Effector memory CD8-positive, alpha-beta T cell (primary cell): ENCODE results near the gene CAPS.

Experiments
- ATAC-seq: fragments of 150-1000 bp; cut with Tn5 transposase; replicated peaks from 2 replicates; pipeline ENCODE4 v1.10.0; 2021; ENCODE audit warnings: mild to moderate bottlenecking, moderate library complexity
- DNase-seq, 3 experiments: peaks; one replicate each; pipeline ENCODE4 v3.0.0; 2021
- H3K27ac Mint-ChIP-seq, 2 donors: one replicate each; pipeline ENCODE4 v1.8.0; 2022; ENCODE audit warnings: mild to moderate bottlenecking in 2 of 2, mixed read lengths in 2 of 2, moderate library complexity in 2 of 2
- H3K27me3 Mint-ChIP-seq, 2 donors: one replicate each; pipeline ENCODE4 v1.8.0; 2022; ENCODE audit warnings: mixed read lengths in 2 of 2
- H3K36me3 Mint-ChIP-seq: one replicate; pipeline ENCODE4 v1.8.0; 2022; ENCODE audit warnings: mild to moderate bottlenecking, moderate library complexity, mixed read lengths; ENCODE audit not compliant: insufficient read depth
- H3K4me1 Mint-ChIP-seq, 2 donors: one replicate each; pipeline ENCODE4 v1.8.0; 2022; ENCODE audit warnings: low read depth in 2 of 2, mixed read lengths in 2 of 2
- H3K4me3 Mint-ChIP-seq, 2 donors: one replicate each; pipeline ENCODE4 v1.8.0; 2022; ENCODE audit warnings: mild to moderate bottlenecking in 2 of 2, mixed read lengths in 2 of 2, moderate library complexity in 2 of 2
- H3K9me3 Mint-ChIP-seq, 2 donors: one replicate each; pipeline ENCODE4 v1.8.0; 2022; ENCODE audit warnings: mixed read lengths in 2 of 2

Gene CAPS

DNA sequence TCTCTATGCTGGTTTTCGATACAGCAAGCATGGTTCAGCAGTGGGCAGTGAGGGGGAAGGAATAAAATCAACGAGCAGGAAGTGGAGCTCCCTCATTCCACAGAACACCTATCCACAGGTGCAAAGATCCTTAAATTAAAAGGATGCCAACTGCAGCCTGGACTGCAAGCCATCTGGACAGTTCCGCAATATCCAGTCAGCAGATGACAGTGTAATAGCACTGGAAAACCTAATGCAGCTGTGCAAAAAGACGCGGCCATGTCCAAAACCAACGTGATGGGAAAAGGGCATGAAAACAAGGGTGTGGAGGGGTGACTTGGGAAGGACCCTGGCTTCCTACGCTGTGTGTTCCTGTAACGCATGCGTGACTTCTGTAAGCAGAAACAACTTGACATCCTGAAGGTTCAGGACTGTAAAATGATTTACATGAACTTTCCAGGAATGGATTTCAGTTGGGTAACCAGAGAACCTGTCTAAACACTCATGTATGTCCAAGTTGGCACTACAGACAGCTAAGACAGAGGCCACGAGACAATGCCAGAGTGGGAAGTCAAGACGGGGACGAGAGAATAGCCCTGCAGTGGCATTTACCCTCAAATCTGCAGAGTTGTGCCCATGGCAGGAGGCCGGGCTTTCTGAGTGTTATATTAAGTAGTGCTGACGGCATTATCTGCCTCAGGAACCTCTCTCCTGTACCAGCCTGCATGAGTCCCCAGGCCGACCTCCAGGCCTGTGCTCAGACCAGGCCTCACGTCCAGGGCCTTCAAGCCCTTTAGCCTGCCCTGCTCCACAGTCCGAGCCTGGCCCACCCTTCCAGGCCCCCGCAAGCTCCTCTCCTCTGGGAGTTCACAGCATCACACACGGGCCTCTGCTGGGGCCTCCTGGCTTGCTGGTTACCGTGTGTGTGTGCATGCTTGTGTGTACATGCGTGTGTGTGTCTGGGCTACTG is 26.5 kb downstream of the CAPS start:
- no peaks in the 10 kb centered on the region for H3K9me3 Mint-ChIP-seq
- no peak for ATAC-seq
- DNase-seq: no peak
- no peak overlapping the region for H3K4me3 Mint-ChIP-seq
- H3K27me3 Mint-ChIP-seq: no peaks in the 10 kb centered on the region
- H3K27ac Mint-ChIP-seq: peak overlapping the region in 1 of 2 donors; percentile 65
- peaks cover 23 to 40% of the 10 kb centered on the region in 2 donors for H3K4me1 Mint-ChIP-seq
- peaks cover 45% of the 10 kb centered on the region for H3K36me3 Mint-ChIP-seq

- no peak for DNase-seq
- no peak overlapping the region for H3K4me3 Mint-ChIP-seq
- ATAC-seq: no peak
- no peaks in the 10 kb centered on the region for H3K9me3 Mint-ChIP-seq
- peak overlapping the region in 1 of 2 donors; percentile 51 for H3K27ac Mint-ChIP-seq
- H3K27me3 Mint-ChIP-seq: no peaks in the 10 kb centered on the region
- H3K4me1 Mint-ChIP-seq: peaks cover 23 to 42% of the 10 kb centered on the region in 2 donors
- peaks cover 39% of the 10 kb centered on the region for H3K36me3 Mint-ChIP-seq
Observed at GRCh38 chr19:5941673-5942072, 27.6 kb downstream of the CAPS start.

DNA sequence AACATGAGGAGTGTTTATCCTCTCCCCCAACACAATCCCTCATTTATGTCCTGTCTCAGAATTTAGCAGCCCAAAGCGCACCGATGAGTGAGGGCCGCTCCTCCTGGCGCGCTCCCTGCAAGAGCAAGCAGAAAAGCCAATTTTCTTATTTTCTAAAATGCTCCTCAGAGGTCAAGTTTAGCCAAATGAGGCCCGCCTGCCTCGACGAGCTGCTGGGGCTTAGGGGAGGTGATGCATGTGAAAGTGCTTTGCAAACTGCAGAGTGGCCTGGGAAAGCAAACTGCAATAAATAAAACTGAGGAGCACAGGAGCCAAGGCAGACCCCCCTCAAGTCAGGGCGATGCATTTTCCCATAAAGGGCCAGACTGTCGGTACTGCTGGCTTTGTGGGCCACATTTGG is 29.0 kb downstream of the CAPS start:
- Mint-ChIP-seq H3K27ac (peak overlapping the region; percentile 28 to 44), H3K36me3 (peaks cover 34% of the 10 kb centered on the region), H3K4me3 (no peak overlapping the region), H3K27me3 (no peaks in the 10 kb centered on the region), H3K9me3 (no peaks in the 10 kb centered on the region), H3K4me1 (peaks cover 28 to 49% of the 10 kb centered on the region in 2 donors)
- ATAC-seq (no peak), DNase-seq (no peak)

DNA sequence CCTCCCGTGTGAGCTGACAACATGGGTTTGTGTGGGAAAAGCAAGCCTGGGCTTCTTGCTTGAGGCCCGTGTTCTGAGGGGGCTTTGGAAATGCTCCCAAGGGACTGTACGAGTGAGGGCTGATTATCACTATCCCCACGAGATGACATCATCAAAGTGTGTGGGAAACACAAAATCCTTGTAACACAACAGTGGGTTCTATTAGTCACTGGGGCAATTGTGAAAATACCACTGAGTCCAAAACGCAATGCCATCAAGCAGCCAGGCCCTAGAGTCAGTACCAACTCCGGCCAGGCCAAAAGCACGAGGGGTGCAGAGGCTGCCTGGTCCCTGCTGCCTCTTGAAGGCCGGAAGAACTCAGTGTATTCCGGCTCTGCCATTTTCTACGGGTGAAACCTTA is 29.6 kb downstream of the CAPS start:
- Mint-ChIP-seq H3K27me3 (no peaks in the 10 kb centered on the region), H3K27ac (peak overlapping the region; percentile 28 to 44), H3K36me3 (peaks cover 30% of the 10 kb centered on the region), H3K4me3 (no peak overlapping the region), H3K4me1 (peaks cover 31 to 52% of the 10 kb centered on the region in 2 donors), H3K9me3 (no peaks in the 10 kb centered on the region)
- DNase-seq (no peak), ATAC-seq (no peak)

DNA sequence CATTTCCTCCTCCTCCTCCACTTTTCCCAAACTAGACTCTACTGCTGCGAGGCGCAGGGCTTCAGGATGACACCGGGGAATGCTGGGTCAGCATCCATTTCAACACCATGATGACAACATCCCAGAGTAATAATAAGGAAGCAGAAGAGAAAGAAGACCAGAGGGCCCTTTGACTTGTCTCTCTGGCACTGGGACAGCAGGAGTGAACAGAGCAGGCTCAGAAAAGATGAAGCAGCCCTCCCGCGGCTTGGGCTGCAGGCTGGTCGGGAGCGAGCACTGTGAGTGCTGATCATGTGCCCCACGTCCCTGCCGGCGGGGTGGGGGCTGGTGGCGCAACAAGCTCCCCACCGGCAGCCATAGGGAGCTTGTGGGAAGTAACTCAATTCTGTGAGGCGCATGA is 33.4 kb downstream of the CAPS start:
- ATAC-seq (no peak), DNase-seq (no peak)
- no peaks in the 10 kb centered on the region for H3K27me3 Mint-ChIP-seq
- H3K27ac Mint-ChIP-seq: peak overlapping the region; percentile 89 to 92
- H3K36me3 Mint-ChIP-seq: peaks cover 23% of the 10 kb centered on the region
- H3K9me3 Mint-ChIP-seq: no peaks in the 10 kb centered on the region
- H3K4me3 Mint-ChIP-seq: peak overlapping the region; percentile 2 to 54
- peaks cover 57 to 75% of the 10 kb centered on the region in 2 donors for H3K4me1 Mint-ChIP-seq

DNA sequence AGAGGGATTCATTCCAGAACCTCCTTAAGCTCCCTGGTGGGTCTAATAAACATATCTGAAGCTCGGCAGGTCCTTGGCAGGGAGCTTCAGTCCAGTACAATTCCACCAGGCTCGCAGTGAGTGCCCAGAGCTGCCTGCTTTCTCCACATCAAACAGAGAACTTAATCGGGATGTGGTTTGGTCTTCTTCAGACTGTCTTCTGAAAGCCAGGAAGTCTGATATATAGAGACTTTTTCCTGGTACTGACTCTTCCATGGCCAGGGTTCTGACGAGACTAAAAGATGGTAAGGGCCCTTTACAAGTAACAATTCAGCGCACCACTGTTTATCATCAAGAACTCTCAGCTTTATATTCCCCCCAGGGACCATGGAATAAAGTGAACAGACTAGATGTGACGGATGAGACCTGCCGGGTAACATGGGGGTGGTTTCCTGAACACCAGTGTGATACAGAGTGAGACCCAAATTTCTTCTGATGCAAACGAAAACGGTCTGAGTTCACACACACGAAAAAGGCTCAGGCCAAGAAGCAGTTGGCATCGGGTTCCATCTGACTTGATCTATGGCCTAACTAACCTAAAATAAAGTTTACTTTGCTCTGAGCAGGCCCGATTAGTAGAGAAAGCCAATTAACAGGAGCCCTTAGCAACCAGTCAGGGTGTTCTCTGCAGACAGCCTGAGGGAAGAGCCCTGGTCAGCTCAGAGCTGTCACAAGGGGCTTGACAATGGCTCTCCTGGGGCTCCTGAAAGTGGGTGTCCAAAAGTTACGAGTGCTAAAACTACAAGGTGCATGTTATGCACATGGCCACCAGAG is 34.9 kb downstream of the CAPS start:
- H3K27me3 Mint-ChIP-seq: no peaks in the 10 kb centered on the region
- H3K9me3 Mint-ChIP-seq: no peaks in the 10 kb centered on the region
- peak overlapping the region; percentile 64 to 72 for H3K4me3 Mint-ChIP-seq
- H3K27ac Mint-ChIP-seq: peak overlapping the region; percentile 89 to 92
- DNase-seq: no peak
- peak; percentile 38 for ATAC-seq
- H3K36me3 Mint-ChIP-seq: peaks cover 20% of the 10 kb centered on the region
- peaks cover 68 to 76% of the 10 kb centered on the region in 2 donors for H3K4me1 Mint-ChIP-seq

DNA sequence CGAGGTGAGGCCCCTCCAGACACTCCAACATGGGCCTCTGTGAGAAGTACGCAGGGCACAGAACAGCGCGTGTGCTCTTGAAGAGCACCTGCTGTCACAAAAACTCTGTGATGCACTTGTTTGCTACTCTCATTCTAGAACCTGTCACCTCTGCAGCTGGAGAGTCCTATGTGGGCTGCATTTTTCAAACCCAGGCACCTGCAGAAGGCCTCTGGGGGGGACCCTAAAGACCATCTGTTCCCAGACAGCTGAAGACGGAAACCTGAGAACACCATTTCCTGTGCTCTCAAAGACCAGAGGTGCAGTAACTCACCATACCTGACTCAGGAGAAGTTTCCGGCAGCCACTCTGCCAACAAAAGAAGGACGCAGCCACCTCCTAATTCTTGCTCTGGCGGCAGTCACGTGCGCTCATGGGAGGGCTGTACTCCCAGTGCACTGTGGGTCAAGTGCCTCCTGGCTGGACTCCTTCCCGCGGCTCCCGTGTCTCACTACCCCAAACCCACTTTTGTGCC is 35.8 kb downstream of the CAPS start:
- ATAC-seq: peak; percentile 56
- DNase-seq: no peak
- Mint-ChIP-seq H3K4me3 (peak overlapping the region; percentile 64 to 72), H3K27ac (peak overlapping the region; percentile 89 to 92), H3K9me3 (no peaks in the 10 kb centered on the region), H3K36me3 (peaks cover 24% of the 10 kb centered on the region), H3K4me1 (peaks cover 71 to 75% of the 10 kb centered on the region in 2 donors), H3K27me3 (no peaks in the 10 kb centered on the region)

GRCh38 chr19:5950741-5951140 is 36.7 kb downstream of the CAPS start:
- H3K36me3 Mint-ChIP-seq: peaks cover 25% of the 10 kb centered on the region
- H3K27ac Mint-ChIP-seq: peak overlapping the region; percentile 89 to 92
- ATAC-seq (no peak), DNase-seq (no peak)
- H3K4me3 Mint-ChIP-seq: peak overlapping the region; percentile 64 to 72
- no peaks in the 10 kb centered on the region for H3K9me3 Mint-ChIP-seq
- no peaks in the 10 kb centered on the region for H3K27me3 Mint-ChIP-seq
- H3K4me1 Mint-ChIP-seq: peaks cover 71% of the 10 kb centered on the region in 2 donors

- Mint-ChIP-seq H3K36me3 (peaks cover 23% of the 10 kb centered on the region), H3K27me3 (no peaks in the 10 kb centered on the region), H3K9me3 (no peaks in the 10 kb centered on the region), H3K4me3 (peak overlapping the region in 1 of 2 donors; percentile 21), H3K4me1 (peaks cover 70 to 71% of the 10 kb centered on the region in 2 donors), H3K27ac (peak overlapping the region; percentile 89 to 92)
- no peak for ATAC-seq
- DNase-seq: no peak
Observed at GRCh38 chr19:5951338-5951861, 37.3 kb downstream of the CAPS start.

GRCh38 chr19:5952193-5953029 is 38.4 kb downstream of the CAPS start:
- H3K27ac Mint-ChIP-seq: peak overlapping the region; percentile 90 to 92
- peak overlapping the region in 1 of 2 donors; percentile 60 for H3K4me3 Mint-ChIP-seq
- H3K27me3 Mint-ChIP-seq: no peaks in the 10 kb centered on the region
- ATAC-seq (no peak), DNase-seq (no peak)
- H3K4me1 Mint-ChIP-seq: peaks cover 74% of the 10 kb centered on the region in 2 donors
- peaks cover 27% of the 10 kb centered on the region for H3K36me3 Mint-ChIP-seq
- H3K9me3 Mint-ChIP-seq: no peaks in the 10 kb centered on the region

DNA sequence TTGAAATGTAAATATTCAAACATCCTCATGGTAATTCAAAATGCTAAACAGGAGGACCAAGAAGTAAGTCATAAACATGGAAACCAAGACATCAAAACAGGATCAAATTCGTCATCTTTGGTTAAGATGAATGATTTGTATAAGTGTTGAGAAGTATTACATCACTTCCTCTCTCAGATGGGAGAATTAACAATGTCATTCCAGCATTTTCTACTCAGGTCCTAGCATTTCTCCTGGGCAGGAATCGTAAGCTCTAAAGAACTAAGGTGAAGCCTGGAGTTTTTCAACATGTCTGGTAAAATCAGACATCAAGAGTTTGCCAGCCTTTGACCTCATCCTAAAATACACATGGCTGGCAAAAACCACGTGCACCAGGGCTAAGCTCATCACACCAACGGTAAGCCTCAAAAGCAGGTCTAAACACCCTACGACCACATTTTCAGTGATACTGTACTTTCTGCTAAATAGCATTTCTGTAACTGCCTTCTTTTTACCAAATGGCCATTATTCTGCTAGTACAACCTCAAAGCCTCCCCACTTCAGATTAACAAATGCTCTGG is 39.1 kb downstream of the CAPS start:
- H3K27ac Mint-ChIP-seq: peak overlapping the region; percentile 90 to 92
- ATAC-seq: peak; percentile 41
- peaks cover 72 to 74% of the 10 kb centered on the region in 2 donors for H3K4me1 Mint-ChIP-seq
- peaks cover 22% of the 10 kb centered on the region for H3K36me3 Mint-ChIP-seq
- no peaks in the 10 kb centered on the region for H3K9me3 Mint-ChIP-seq
- no peaks in the 10 kb centered on the region for H3K27me3 Mint-ChIP-seq
- H3K4me3 Mint-ChIP-seq: peak overlapping the region; percentile 53 to 60
- no peak for DNase-seq

DNA sequence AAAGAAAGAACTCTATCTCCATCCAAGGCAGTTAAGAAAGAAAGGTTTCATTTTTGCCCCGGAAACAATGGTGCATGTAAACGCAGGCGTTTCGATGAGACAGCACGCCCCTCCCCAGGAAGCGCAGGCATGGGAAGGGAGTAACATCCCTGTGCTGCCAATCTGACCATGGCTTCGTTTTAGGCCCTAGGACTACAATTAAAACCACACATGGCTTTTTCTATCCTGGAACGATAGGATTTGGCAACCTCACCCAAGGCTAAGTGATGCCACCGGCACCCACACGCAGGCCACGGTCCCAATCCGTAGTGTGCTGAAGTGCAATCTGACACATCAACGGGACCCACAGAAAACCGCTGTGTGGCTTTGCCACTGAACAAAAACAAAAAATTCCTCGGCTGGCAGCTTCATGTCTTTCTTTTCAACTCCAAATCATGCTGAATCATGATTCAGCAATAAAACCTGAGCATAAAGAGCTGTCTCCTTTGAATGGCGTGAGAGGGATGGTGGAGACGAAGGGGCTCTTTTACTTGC is 39.7 kb downstream of the CAPS start:
- DNase-seq: no peak
- peaks cover 71 to 72% of the 10 kb centered on the region in 2 donors for H3K4me1 Mint-ChIP-seq
- H3K27ac Mint-ChIP-seq: peak overlapping the region; percentile 90 to 92
- peaks cover 26% of the 10 kb centered on the region for H3K36me3 Mint-ChIP-seq
- no peaks in the 10 kb centered on the region for H3K27me3 Mint-ChIP-seq
- H3K9me3 Mint-ChIP-seq: no peaks in the 10 kb centered on the region
- H3K4me3 Mint-ChIP-seq: peak overlapping the region; percentile 53 to 60
- peak; percentile 33 for ATAC-seq
